ENCODE data around the gene FCAMR. TPM values are rescaled to one million over a fixed set of nuclear protein-coding genes. Genes with fewer than 3 reads are reported as not detected.

The FCAMR gene
- total RNA-seq, 4 donors from 2014 or later, result not detected

DNA sequence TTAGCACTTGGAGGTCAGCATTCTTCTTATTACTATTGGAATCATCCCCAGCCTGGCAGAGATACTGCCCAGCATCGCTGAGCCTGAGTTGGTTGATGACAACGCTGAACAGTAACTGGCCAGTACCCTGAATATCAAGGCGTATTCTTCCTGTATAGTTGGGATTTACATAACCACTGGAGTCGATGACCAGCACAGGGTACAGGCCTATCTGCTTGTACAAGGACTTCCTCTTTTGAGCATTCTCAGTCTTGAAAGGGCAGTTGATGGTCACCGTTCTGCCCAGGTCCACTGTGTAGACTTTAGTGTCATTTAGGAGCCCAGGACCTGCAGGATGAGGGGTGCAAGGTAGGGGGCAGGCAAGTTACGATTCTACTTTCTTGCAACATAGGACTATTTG lies 32.8 kb downstream of the FCAMR start:
- TF ChIP-seq POLR2A (IDR thresholded peaks at IDR 0.05), result no peak
- TF ChIP-seq CTCF (IDR thresholded peaks at IDR 0.05), result no peak
- H3K36me3 ChIP-seq, result no peaks in the 10 kb centered on the region
- H3K4me1 ChIP-seq, result no peaks in the 10 kb centered on the region
- H3K27ac ChIP-seq, result no peak overlapping the region
- DNase-seq, result no peak
- no peaks in the 10 kb centered on the region for H3K9me3 ChIP-seq
- H3K4me3 ChIP-seq, result no peak overlapping the region
- no peaks in the 10 kb centered on the region for H3K27me3 ChIP-seq
- intact Hi-C loops (cut with DNase I; ENCODE audit: low total_unique reads), result no loop called here

DNA sequence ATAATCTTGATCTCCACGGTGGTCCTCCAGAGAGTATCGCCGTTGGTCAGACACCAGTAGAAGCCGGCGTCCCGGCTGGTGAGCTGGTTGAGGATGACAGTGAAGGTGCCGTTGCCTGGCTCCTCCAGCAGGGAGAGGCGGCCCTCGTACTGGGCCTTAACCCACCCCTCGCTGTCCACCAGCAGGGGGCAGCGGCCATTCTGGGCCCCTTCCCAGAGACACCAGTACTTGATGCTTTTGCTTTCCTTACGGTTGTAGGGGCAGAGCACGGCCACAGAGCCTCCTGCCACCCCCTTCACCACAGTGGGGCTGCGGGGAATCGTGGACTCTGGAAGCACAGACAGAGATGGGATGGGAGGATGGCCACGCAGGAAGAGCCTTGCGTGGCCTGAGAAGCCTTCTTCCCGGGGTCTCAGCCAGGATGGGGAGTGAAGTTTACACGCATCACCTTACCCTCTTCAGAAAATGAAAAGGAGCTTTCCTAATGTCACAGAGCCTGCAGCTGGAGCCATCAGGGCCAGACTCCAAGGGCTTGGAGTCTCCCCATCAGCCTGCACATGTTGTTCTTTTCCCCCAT lies 34.7 kb downstream of the FCAMR start:
- no peak for TF ChIP-seq CTCF (IDR thresholded peaks at IDR 0.05)
- TF ChIP-seq POLR2A (IDR thresholded peaks at IDR 0.05), result no peak
- Histone ChIP-seq H3K9me3 (no peaks in the 10 kb centered on the region), H3K4me3 (no peak overlapping the region), H3K27me3 (no peaks in the 10 kb centered on the region), H3K36me3 (no peaks in the 10 kb centered on the region), H3K27ac (no peak overlapping the region), H3K4me1 (no peaks in the 10 kb centered on the region)
- intact Hi-C loops (cut with DNase I; ENCODE audit: low total_unique reads), result no loop called here
- no peak for DNase-seq

- no peak for DNase-seq
Measured at GRCh38 chr1:206933333-206933945, 36.8 kb downstream of the FCAMR start.

DNA sequence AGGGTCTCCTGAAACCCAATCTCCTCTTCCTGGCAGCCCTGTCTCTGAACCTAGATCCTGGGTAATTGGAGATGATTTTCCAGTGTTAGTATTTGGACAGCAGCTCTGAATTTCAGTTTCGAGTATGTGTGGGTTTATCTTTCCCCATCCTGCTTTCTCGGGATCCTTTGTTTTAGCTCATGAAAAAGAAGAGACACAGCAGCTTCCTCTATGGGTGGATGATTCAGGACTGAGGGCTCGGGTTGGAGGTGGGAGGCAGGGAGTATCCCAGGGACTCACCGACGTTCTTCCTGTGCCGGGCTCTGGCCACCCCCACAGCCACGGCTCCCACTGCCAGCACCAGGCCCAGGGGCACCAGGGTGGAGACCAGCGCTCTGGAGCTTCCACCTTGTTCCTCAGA lies 38.1 kb downstream of the FCAMR start:
- H3K27ac ChIP-seq, result no peak overlapping the region
- no peaks in the 10 kb centered on the region for H3K9me3 ChIP-seq
- TF ChIP-seq CTCF (IDR thresholded peaks at IDR 0.05), result no peak
- no peak for TF ChIP-seq POLR2A (IDR thresholded peaks at IDR 0.05)
- intact Hi-C loops (cut with DNase I; ENCODE audit: low total_unique reads), result no loop called here
- H3K36me3 ChIP-seq, result no peaks in the 10 kb centered on the region
- no peaks in the 10 kb centered on the region for H3K27me3 ChIP-seq
- DNase-seq, result no peak
- H3K4me3 ChIP-seq, result no peak overlapping the region
- no peaks in the 10 kb centered on the region for H3K4me1 ChIP-seq

More at GRCh38 chr1:206933333-206933945, 36.8 kb downstream of the FCAMR start:
- Histone ChIP-seq H3K4me3 (no peak overlapping the region), H3K27ac (no peak overlapping the region), H3K9me3 (no peaks in the 10 kb centered on the region), H3K27me3 (no peaks in the 10 kb centered on the region), H3K36me3 (no peaks in the 10 kb centered on the region), H3K4me1 (no peaks in the 10 kb centered on the region)
- TF ChIP-seq CTCF (IDR thresholded peaks at IDR 0.05) (peak in 1 of 4 experiments; percentile 5), POLR2A (IDR thresholded peaks at IDR 0.05) (no peak)
- intact Hi-C loops (cut with DNase I; ENCODE audit: low total_unique reads), result no loop called here

DNA sequence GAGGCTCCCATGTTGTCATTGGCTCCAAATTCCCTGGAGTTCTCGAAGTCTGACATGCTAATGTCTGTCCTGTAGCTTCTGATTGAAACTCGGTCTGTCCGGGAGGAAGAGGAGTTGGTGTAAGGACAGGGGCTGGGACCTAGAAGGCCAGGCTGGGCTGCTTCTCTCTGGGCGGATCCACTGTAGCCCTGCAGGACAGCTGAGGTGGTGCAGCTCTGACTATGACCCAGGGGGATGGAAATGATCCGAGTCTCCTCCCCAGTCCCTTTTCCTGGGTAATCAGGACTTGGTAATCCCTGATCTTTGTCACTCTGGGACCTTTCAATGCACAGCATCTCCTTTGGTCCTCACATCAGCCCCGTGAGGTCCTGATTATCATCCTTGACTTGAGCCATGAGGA lies 38.6 kb downstream of the FCAMR start:
- Histone ChIP-seq H3K4me3 (no peak overlapping the region), H3K9me3 (no peaks in the 10 kb centered on the region), H3K27ac (no peak overlapping the region), H3K36me3 (no peaks in the 10 kb centered on the region), H3K4me1 (no peaks in the 10 kb centered on the region), H3K27me3 (no peaks in the 10 kb centered on the region)
- intact Hi-C loops (cut with DNase I; ENCODE audit: low total_unique reads), result no loop called here
- DNase-seq, result no peak
- TF ChIP-seq CTCF (IDR thresholded peaks at IDR 0.05) (no peak), POLR2A (IDR thresholded peaks at IDR 0.05) (no peak)

Measured in uterus (tissue), 4 donors.